ENCODE results near the gene PITX1. TPM values are rescaled to one million over a fixed set of nuclear protein-coding genes. Genes with fewer than 3 reads are reported as not detected.

Gene PITX1
- total RNA-seq, 2 donors from 2014 or later: 7.8 to 9.9 TPM

GRCh38 chr5:135038813-135039270 lies 4.8 kb upstream of the PITX1 start:
- Histone ChIP-seq H3K9ac (ENCODE audit: low read depth in 2 of 2, low read length in 2 of 2) (peak overlapping the region; percentile 57 to 59), H3K4me3 (peak overlapping the region; percentile 30), H3K27ac (peak overlapping the region; percentile 47), H3K4me1 (peaks cover 7% of the 10 kb centered on the region), H3K9me3 (no peaks in the 10 kb centered on the region), H3K36me3 (no peaks in the 10 kb centered on the region), H3K27me3 (peaks cover 77% of the 10 kb centered on the region)
- DNase-seq: no peak
- no peak for TF ChIP-seq CTCF (IDR thresholded peaks at IDR 0.05)
- intact Hi-C loops (cut with DNase I): no loop called here

GRCh38 chr5:135038205-135038812 lies 4.3 kb upstream of the PITX1 start:
- Histone ChIP-seq H3K9me3 (no peaks in the 10 kb centered on the region), H3K27me3 (peaks cover 80% of the 10 kb centered on the region), H3K4me3 (peak overlapping the region; percentile 30), H3K9ac (ENCODE audit: low read depth in 2 of 2, low read length in 2 of 2) (peak overlapping the region; percentile 57 to 59), H3K27ac (peak overlapping the region; percentile 15), H3K4me1 (peaks cover 10% of the 10 kb centered on the region), H3K36me3 (no peaks in the 10 kb centered on the region)
- TF ChIP-seq CTCF (IDR thresholded peaks at IDR 0.05): no peak
- DNase-seq: no peak
- intact Hi-C loops (cut with DNase I): no loop called here

GRCh38 chr5:135037519-135038204 lies 3.6 kb upstream of the PITX1 start:
- Histone ChIP-seq H3K4me3 (peak overlapping the region; percentile 30), H3K27ac (peak overlapping the region; percentile 15)

GRCh38 chr5:135036405-135036804 lies 2.4 kb upstream of the PITX1 start:
- Histone ChIP-seq H3K4me3 (no peak overlapping the region), H3K9me3 (no peaks in the 10 kb centered on the region), H3K4me1 (peaks cover 15% of the 10 kb centered on the region), H3K27ac (peak overlapping the region; percentile 40), H3K36me3 (no peaks in the 10 kb centered on the region), H3K27me3 (peaks cover 88% of the 10 kb centered on the region), H3K9ac (ENCODE audit: low read depth in 2 of 2, low read length in 2 of 2) (no peak overlapping the region)
- intact Hi-C loops (cut with DNase I): no loop called here
- no peak for DNase-seq
- no peak for TF ChIP-seq CTCF (IDR thresholded peaks at IDR 0.05)

More at GRCh38 chr5:135037519-135038204, 3.6 kb upstream of the PITX1 start:
- H3K27me3 ChIP-seq: peaks cover 84% of the 10 kb centered on the region
- no peaks in the 10 kb centered on the region for H3K9me3 ChIP-seq
- no peaks in the 10 kb centered on the region for H3K36me3 ChIP-seq
- intact Hi-C loops (cut with DNase I): no loop called here
- no peak for DNase-seq
- peak overlapping the region; percentile 52 to 59 for H3K9ac ChIP-seq (ENCODE audit: low read depth in 2 of 2, low read length in 2 of 2)
- no peak for TF ChIP-seq CTCF (IDR thresholded peaks at IDR 0.05)
- H3K4me1 ChIP-seq: peaks cover 15% of the 10 kb centered on the region

GRCh38 chr5:135035678-135036030 lies 1.6 kb upstream of the PITX1 start:
- intact Hi-C loops (cut with DNase I): no loop called here

More at GRCh38 chr5:135035678-135036030, 1.6 kb upstream of the PITX1 start:
- Histone ChIP-seq H3K36me3 (no peaks in the 10 kb centered on the region), H3K4me3 (no peak overlapping the region), H3K9me3 (no peaks in the 10 kb centered on the region), H3K9ac (ENCODE audit: low read depth in 2 of 2, low read length in 2 of 2) (no peak overlapping the region), H3K27me3 (peaks cover 88% of the 10 kb centered on the region), H3K27ac (peak overlapping the region; percentile 50), H3K4me1 (peaks cover 21% of the 10 kb centered on the region)
- DNase-seq: no peak
- no peak for TF ChIP-seq CTCF (IDR thresholded peaks at IDR 0.05)

Measured in colonic mucosa (tissue), 4 donors.